Kidney epithelial cell (primary cell): ENCODE data around the gene HPCA. TPM values are rescaled to one million over a fixed set of nuclear protein-coding genes. Genes with fewer than 3 reads are reported as not detected.

Experiments used
- DNase-seq: peaks from one replicate; pipeline ENCODE4 v3.0.0-alpha.2; 2010; ENCODE audit warnings: low read depth
- H3K27me3 ChIP-seq: 2 replicates; pipeline ENCODE4 v1.6.0; 2011; ENCODE audit warnings: low read length; ENCODE audit not compliant: control insufficient read depth, insufficient read depth
- H3K36me3 ChIP-seq: 2 replicates; pipeline ENCODE4 v1.5.1; 2011; ENCODE audit warnings: low read length; ENCODE audit not compliant: control insufficient read depth, insufficient read depth
- H3K4me3 ChIP-seq: 2 replicates; pipeline ENCODE4 v1.5.1; 2011; ENCODE audit warnings: low read depth, mild to moderate bottlenecking, control low read depth, low read length
- total RNA-seq: library from RNA; depleted of rRNA; stranded (reverse); fragments of >200 nt; gene quantifications from 2 replicates; pipeline ENCODE4 v1.2.3, GENCODE V29; 2015
- TF ChIP-seq, protein P1 (sequence below): IDR thresholded peaks from 2 replicates; pipeline ENCODE4 v1.5.1; 2011; ENCODE audit warnings: mild to moderate bottlenecking, moderate library complexity, low read length, control low read depth, inconsistent platforms; ENCODE audit not compliant: insufficient read depth, poor library complexity, severe bottlenecking

HPCA gene
- total RNA-seq, 1 donor from 2014 or later: not detected

DNA sequence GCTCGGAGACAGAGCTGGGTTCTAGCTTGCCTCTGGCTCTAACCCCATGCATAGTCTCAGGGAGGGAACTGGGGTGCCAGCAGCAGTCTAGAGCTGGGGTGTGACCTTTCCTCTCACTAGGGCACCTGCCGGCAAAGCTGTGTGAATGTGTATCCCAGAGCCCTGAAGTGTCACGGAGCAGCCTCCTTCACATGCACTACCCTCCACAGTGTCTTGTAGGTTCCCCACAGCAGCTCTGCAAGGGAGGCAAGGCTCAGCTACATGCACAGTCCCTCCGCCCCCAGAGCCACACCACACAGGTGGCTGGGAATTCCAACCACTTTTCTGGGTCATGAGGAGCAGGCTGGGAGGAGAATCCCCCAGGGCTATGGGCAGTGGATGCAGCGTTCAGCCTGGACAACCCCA lies 7.7 kb upstream of the HPCA start:
- no peaks in the 10 kb centered on the region for H3K36me3 ChIP-seq
- H3K4me3 ChIP-seq: no peak overlapping the region
- peaks cover 15% of the 10 kb centered on the region for H3K27me3 ChIP-seq
- no peak for DNase-seq
- TF ChIP-seq, protein P1, sequence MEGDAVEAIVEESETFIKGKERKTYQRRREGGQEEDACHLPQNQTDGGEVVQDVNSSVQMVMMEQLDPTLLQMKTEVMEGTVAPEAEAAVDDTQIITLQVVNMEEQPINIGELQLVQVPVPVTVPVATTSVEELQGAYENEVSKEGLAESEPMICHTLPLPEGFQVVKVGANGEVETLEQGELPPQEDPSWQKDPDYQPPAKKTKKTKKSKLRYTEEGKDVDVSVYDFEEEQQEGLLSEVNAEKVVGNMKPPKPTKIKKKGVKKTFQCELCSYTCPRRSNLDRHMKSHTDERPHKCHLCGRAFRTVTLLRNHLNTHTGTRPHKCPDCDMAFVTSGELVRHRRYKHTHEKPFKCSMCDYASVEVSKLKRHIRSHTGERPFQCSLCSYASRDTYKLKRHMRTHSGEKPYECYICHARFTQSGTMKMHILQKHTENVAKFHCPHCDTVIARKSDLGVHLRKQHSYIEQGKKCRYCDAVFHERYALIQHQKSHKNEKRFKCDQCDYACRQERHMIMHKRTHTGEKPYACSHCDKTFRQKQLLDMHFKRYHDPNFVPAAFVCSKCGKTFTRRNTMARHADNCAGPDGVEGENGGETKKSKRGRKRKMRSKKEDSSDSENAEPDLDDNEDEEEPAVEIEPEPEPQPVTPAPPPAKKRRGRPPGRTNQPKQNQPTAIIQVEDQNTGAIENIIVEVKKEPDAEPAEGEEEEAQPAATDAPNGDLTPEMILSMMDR: no peak

DNA sequence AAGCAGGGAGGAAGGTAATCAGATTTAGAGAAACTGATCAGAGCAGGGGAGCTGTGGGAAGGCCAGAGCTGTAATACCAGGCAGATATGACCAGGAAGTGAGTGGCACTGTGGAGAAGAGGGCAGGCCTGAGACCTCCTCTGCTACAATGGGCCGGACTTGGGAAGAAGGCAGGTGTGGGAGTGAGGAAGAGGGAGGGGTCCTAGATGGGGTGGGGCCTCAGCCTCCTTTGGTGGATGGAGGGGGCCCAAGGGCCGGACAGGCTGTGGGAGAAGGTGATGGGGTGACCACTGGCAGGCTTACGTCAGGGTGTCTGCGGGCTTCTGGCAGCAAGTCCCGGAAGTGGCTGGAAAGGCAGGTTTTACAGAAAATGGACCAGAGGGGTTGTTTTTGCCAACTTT lies 5.0 kb upstream of the HPCA start:
- Histone ChIP-seq H3K4me3 (no peak overlapping the region), H3K36me3 (no peaks in the 10 kb centered on the region), H3K27me3 (peaks cover 39% of the 10 kb centered on the region)
- no peak for DNase-seq
- TF ChIP-seq, protein P1: no peak

DNA sequence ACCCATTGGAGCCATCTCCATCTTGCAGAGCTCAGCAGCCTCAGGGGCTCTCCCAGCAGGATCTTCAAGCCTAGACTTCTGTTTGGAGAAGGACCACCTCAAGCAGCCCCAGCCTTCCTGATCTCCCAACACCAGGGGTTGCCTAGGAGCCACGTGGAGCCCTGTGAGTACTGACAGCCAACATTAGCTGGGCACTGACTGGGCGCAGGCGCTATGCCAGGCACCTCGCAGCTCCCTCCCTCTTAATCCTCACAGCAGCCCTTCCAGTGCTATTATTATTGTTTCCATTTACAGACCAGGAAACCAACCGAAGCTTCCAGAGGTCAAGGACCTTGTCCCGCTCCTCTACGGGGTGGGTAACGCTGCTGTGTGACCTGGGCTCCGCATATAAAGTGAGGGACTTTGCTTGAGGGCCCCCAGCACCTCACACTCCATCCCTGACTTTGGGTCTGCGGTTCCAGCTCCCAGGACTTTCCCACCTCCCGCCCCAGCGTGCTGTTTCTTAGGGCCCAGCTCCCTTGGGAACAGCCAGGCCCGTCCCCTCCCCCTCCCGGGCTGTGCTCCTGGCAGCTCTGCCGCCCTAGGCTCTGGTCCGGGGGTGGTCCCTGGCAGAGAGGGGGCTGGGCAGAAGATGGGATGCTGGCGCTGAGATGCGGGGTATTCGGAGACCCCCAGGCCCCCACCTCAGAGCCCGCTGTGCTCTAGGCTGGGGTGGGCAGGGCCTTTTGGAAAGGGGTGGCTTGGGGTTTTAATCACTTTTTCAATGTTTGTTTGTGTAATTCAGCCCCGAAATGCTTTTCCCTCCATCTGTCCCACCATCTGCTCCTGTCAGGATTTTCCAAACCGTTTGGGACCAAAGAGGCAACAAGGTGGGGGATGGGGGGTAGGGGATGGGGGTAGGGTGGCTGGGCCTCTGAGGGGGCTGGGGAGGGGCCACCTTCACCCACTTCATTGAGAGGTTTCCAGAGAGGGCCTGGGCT lies 4.1 kb upstream of the HPCA start:
- Histone ChIP-seq H3K4me3 (no peak overlapping the region), H3K27me3 (peaks cover 48% of the 10 kb centered on the region), H3K36me3 (no peaks in the 10 kb centered on the region)
- TF ChIP-seq, protein P1: no peak
- DNase-seq: no peak

DNA sequence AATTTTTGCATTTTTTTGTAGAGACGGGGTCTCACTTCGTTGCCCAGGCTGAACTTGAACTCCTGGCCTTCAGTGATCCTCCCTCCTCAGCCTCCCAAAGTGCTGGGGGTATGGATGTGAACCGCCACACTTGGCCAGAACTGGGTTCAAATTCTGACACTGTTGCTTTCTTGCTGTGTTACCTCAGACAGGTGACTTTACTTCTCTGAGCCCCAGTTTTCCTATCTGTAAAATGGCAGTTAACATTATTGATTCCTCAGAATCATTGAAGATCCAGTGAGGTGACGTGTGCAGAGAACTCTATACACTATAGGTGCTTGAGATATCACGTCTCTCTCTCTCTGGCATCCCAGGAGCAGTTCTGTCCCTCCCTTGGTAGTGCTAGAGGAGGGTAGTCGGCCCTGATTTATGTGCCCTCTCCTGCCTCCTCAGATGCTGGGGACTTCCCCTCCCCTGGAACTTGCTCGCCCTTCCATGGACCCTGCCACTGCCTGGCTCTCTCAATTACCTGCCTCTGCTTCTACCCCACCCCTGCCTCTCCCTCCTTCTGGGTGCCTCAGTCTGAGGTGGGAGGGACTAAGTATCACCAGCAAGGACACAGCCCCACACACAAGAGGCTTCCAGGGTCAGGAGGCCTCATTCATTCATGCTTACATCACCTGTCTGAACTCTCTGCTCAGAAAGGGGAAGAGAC lies 2.8 kb upstream of the HPCA start:
- H3K36me3 ChIP-seq: no peaks in the 10 kb centered on the region
- DNase-seq: no peak
- H3K27me3 ChIP-seq: peaks cover 53% of the 10 kb centered on the region
- TF ChIP-seq, protein P1: no peak
- H3K4me3 ChIP-seq: no peak overlapping the region

DNA sequence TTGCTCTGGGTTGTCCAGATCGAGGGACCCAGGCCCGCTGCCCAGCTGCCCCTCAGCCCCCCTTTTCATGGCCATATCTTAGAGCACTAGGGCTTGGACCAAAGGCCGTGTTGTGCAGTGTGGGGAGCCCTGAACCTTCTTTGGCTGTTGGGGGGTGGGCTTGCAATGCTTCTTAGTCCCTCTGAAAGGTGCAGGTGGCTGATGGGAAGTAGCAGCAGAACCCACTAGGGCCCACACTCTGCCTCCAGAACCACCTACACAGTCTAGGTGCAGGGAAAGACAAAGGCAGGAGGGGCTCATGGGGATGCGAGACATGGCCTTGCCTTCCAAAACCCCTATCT lies 2.3 kb upstream of the HPCA start:
- peaks cover 54% of the 10 kb centered on the region for H3K27me3 ChIP-seq
- H3K36me3 ChIP-seq: no peaks in the 10 kb centered on the region
- no peak overlapping the region for H3K4me3 ChIP-seq
- DNase-seq: no peak
- TF ChIP-seq, protein P1: no peak
